WTC11 (cell line): ENCODE results near the gene MARS1. TPM values are rescaled to one million over a fixed set of nuclear protein-coding genes. Genes with fewer than 3 reads are reported as not detected.

Source experiments
- ATAC-seq: fragments of 200-7000 bp; cut with Tn5 transposase; 2 replicates; pipeline ENCODE4 v1.10.0; 2021; ENCODE audit warnings: mild to moderate bottlenecking, moderate library complexity
- CTCF ChIA-PET: fragments of 300-600 bp; sonication (Branson Sonifier 250); formaldehyde crosslinking; loops from one replicate; lab custom pipeline; 2021; ENCODE audit warnings: antibody characterized with exemption; lab: Charles Lee
- POLR2A ChIA-PET: fragments of 350-600 bp; sonication (Branson Sonifier 250); formaldehyde crosslinking; loops from one replicate; lab custom pipeline; 2021; ENCODE audit warnings: antibody characterized with exemption; lab: Charles Lee
- DNase-seq: peaks from one replicate; pipeline ENCODE4 v3.0.0; 2021; ENCODE audit warnings: low spot score
- H3K27ac Mint-ChIP-seq: 2 replicates; pipeline ENCODE4 v1.8.0; 2021; ENCODE audit warnings: mixed read lengths
- H3K27me3 Mint-ChIP-seq: 2 replicates; pipeline ENCODE4 v1.8.0; 2021; ENCODE audit warnings: low read depth, mild to moderate bottlenecking, moderate library complexity, mixed read lengths
- H3K36me3 Mint-ChIP-seq: 2 replicates; pipeline ENCODE4 v1.8.0; 2021; ENCODE audit warnings: mixed read lengths
- H3K4me1 Mint-ChIP-seq: 2 replicates; pipeline ENCODE4 v1.8.0; 2022; ENCODE audit warnings: mixed read lengths
- H3K4me3 Mint-ChIP-seq: 2 replicates; pipeline ENCODE4 v1.8.0; 2021; ENCODE audit warnings: mild to moderate bottlenecking, moderate library complexity, mixed read lengths
- H3K9me3 Mint-ChIP-seq: 2 replicates; pipeline ENCODE4 v1.8.0; 2021; ENCODE audit warnings: mixed read lengths
- CBFB ChIP-seq: sonication (generic); formaldehyde crosslinking; IDR thresholded peaks from 2 replicates; pipeline ENCODE4 v1.8.1; 2022; ENCODE audit warnings: mild to moderate bottlenecking, low read depth, missing genetic modification reagents
- CREM ChIP-seq: sonication (generic); formaldehyde crosslinking; IDR thresholded peaks from 2 replicates; pipeline ENCODE4 v1.8.1; 2022; ENCODE audit warnings: mild to moderate bottlenecking, missing genetic modification reagents, moderate library complexity
- E2F5 ChIP-seq: sonication (generic); formaldehyde crosslinking; IDR thresholded peaks from 2 replicates; pipeline ENCODE4 v1.8.1; 2022; ENCODE audit warnings: mild to moderate bottlenecking, moderate library complexity, missing genetic modification reagents
- ERG ChIP-seq: fragments of 250-450 bp; sonication (Bioruptor Pico); IDR thresholded peaks from 2 replicates; pipeline ENCODE4 v1.8.0; 2021; ENCODE audit warnings: mild to moderate bottlenecking
- FOXP4 ChIP-seq: sonication (generic); formaldehyde crosslinking; IDR thresholded peaks from 2 replicates; pipeline ENCODE4 v1.8.0; 2022; ENCODE audit warnings: mild to moderate bottlenecking, missing genetic modification reagents
- HMGXB4 ChIP-seq: sonication (generic); formaldehyde crosslinking; IDR thresholded peaks from 2 replicates; pipeline ENCODE4 v1.8.1; 2023; ENCODE audit warnings: mild to moderate bottlenecking, moderate library complexity, missing genetic modification reagents
- KAT7 ChIP-seq: sonication (generic); formaldehyde crosslinking; IDR thresholded peaks from 2 replicates; pipeline ENCODE4 v1.8.1; 2023; ENCODE audit warnings: missing genetic modification reagents, mild to moderate bottlenecking, borderline replicate concordance
- MAX ChIP-seq: sonication (generic); formaldehyde crosslinking; IDR thresholded peaks from 2 replicates; pipeline ENCODE4 v1.8.0; 2022; ENCODE audit warnings: mild to moderate bottlenecking, missing genetic modification reagents
- MYBL2 ChIP-seq: sonication (generic); formaldehyde crosslinking; IDR thresholded peaks from 2 replicates; pipeline ENCODE4 v1.8.1; 2023; ENCODE audit warnings: mild to moderate bottlenecking, moderate library complexity, missing genetic modification reagents
- NFATC4 ChIP-seq: fragments of 250-450 bp; sonication (Bioruptor Pico); IDR thresholded peaks from 2 replicates; pipeline ENCODE4 v1.9.0; 2021; ENCODE audit warnings: mild to moderate bottlenecking
- RELA ChIP-seq: sonication (generic); formaldehyde crosslinking; IDR thresholded peaks from 2 replicates; pipeline ENCODE4 v1.8.1; 2022; ENCODE audit warnings: missing genetic modification reagents, mild to moderate bottlenecking, borderline replicate concordance
- SP1 ChIP-seq: sonication (generic); formaldehyde crosslinking; conservative IDR thresholded peaks from 2 replicates; pipeline ENCODE4 v1.8.1; 2022; ENCODE audit warnings: missing genetic modification reagents
- STAT6 ChIP-seq: sonication (generic); formaldehyde crosslinking; conservative IDR thresholded peaks from 2 replicates; pipeline ENCODE4 v1.8.1; 2023; ENCODE audit warnings: mild to moderate bottlenecking, low read depth, missing genetic modification reagents, moderate library complexity
- TP53 ChIP-seq: sonication (generic); formaldehyde crosslinking; IDR thresholded peaks from 2 replicates; pipeline ENCODE4 v1.8.1; 2023; ENCODE audit warnings: mild to moderate bottlenecking, missing genetic modification reagents
- USF2 ChIP-seq: sonication (generic); formaldehyde crosslinking; IDR thresholded peaks from 2 replicates; pipeline ENCODE4 v1.8.1; 2023; ENCODE audit warnings: mild to moderate bottlenecking, missing genetic modification reagents, moderate library complexity
- ZBTB21 ChIP-seq: sonication (generic); formaldehyde crosslinking; IDR thresholded peaks from 2 replicates; pipeline ENCODE4 v1.8.1; 2023; ENCODE audit warnings: mild to moderate bottlenecking, missing genetic modification reagents, borderline replicate concordance
- ZNF232 ChIP-seq: sonication (generic); formaldehyde crosslinking; IDR thresholded peaks from 2 replicates; pipeline ENCODE4 v1.8.0; 2022; ENCODE audit warnings: mild to moderate bottlenecking, missing genetic modification reagents
- ZNF263 ChIP-seq: sonication (generic); formaldehyde crosslinking; IDR thresholded peaks from 2 replicates; pipeline ENCODE4 v1.8.1; 2022; ENCODE audit warnings: low read depth, mild to moderate bottlenecking, moderate library complexity, missing genetic modification reagents
- ZNF317 ChIP-seq: sonication (generic); formaldehyde crosslinking; IDR thresholded peaks from 2 replicates; pipeline ENCODE4 v1.8.1; 2023; ENCODE audit warnings: low read depth, mild to moderate bottlenecking, moderate library complexity, missing genetic modification reagents, borderline replicate concordance
- ZNF423 ChIP-seq: fragments of 250-450 bp; sonication (Bioruptor Pico); IDR thresholded peaks from 2 replicates; pipeline ENCODE4 v2.1.2; 2022; ENCODE audit warnings: mild to moderate bottlenecking, moderate library complexity
- total RNA-seq: library from RNA; stranded (reverse); gene quantifications from 3 replicates; pipeline ENCODE4 v1.2.3, GENCODE V29; 2021

MARS1 gene
- total RNA-seq, 1 experiment from 2014 or later, result 367 TPM

- H3K4me1 Mint-ChIP-seq, result peaks cover 31% of the 10 kb centered on the region
- TF ChIP-seq E2F5 (CRISPR knock-in tag) (0 out of 2 replicates have a peak, but pooled peaks have one; percentile 59), MYBL2 (no peak), SP1 (no peak), ZNF317 (CRISPR knock-in tag) (no peak), MAX (peak; percentile 45; the same call in 1 of the 2 replicates), CREM (CRISPR knock-in tag) (0 out of 2 replicates have a peak, but pooled peaks have one; percentile 43), TP53 (no peak), ZNF423 (CRISPR knock-in tag) (peak; percentile 7; the same call in 1 of the 2 replicates), KAT7 (CRISPR knock-in tag) (0 out of 2 replicates have a peak, but pooled peaks have one; percentile 28), USF2 (CRISPR knock-in tag) (peak; percentile 9; the same call in 1 of the 2 replicates), FOXP4 (CRISPR knock-in tag) (no peak), ERG (CRISPR knock-in tag) (no peak), ZNF263 (peak; percentile 73), NFATC4 (CRISPR knock-in tag) (no peak), STAT6 (no peak), ZNF232 (no peak), RELA (CRISPR knock-in tag) (peak; percentile 74; the same call in 1 of the 2 replicates), ZBTB21 (CRISPR knock-in tag) (0 out of 2 replicates have a peak, but pooled peaks have one; percentile 55), CBFB (CRISPR knock-in tag) (no peak; the same call in 1 of the 2 replicates), HMGXB4 (CRISPR knock-in tag) (peak; percentile 57; the same call in 1 of the 2 replicates)
- peak overlapping the region; percentile 77 for H3K4me3 Mint-ChIP-seq
- H3K27me3 Mint-ChIP-seq, result peaks cover 95% of the 10 kb centered on the region
- no peaks in the 10 kb centered on the region for H3K9me3 Mint-ChIP-seq
- H3K36me3 Mint-ChIP-seq, result no peaks in the 10 kb centered on the region
- ChIA-PET CTCF (interaction anchor here (0.5 to 5.0 kb wide), 26 partner anchors 8 to 388 kb away, joined by 3 to 88 read pairs (median 5); partner anchors contain the start of genes ARHGEF25, GLI1, INHBE and LRP1), POLR2A (interaction anchor here (0.6 to 1.7 kb wide), 5 partner anchors 12 to 723 kb away, joined by 3 to 8 read pairs (median 4); no protein-coding TSS in a partner anchor)
- no peak overlapping the region for H3K27ac Mint-ChIP-seq
- ATAC-seq (peak; percentile 34), DNase-seq (peak; percentile 52)
Observed at GRCh38 chr12:57475271-57476161, 12.4 kb upstream of the MARS1 start.
